Measurements from ENCODE around the gene USP32.

DNA sequence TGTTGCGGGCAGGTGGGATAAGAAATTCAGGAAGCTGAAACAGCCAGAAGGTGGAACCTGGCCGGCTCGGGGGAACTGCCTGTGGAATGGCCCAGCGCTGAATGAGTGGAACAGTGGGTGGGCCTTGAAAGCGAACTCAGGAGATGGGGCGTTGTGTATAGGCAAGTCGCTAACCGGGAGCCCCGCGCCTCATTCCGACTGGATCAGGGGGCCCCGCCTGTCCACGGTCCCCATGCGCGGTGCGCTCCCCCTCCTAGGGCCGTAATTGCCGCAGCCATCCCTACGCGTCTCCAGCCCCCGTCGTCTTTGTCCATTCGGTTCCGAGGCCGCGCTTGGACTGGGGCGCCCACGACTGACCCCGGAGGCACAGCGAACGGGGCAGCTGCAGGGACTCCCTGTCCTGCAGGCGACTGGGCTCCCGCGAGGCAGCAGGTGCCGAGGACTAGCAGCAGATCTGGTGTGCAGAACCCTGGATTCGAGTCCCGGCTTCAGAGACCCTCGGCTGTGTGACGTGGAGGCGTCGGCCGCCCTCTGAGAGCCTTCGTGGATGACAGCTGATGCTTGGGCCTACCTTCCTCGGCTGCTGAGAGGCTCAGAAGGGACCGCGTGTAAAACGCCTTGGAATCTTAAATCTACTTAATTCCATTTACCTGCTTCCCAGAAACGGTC, 253.0 kb downstream of the USP32 start:
- TF ChIP-seq, protein P1, sequence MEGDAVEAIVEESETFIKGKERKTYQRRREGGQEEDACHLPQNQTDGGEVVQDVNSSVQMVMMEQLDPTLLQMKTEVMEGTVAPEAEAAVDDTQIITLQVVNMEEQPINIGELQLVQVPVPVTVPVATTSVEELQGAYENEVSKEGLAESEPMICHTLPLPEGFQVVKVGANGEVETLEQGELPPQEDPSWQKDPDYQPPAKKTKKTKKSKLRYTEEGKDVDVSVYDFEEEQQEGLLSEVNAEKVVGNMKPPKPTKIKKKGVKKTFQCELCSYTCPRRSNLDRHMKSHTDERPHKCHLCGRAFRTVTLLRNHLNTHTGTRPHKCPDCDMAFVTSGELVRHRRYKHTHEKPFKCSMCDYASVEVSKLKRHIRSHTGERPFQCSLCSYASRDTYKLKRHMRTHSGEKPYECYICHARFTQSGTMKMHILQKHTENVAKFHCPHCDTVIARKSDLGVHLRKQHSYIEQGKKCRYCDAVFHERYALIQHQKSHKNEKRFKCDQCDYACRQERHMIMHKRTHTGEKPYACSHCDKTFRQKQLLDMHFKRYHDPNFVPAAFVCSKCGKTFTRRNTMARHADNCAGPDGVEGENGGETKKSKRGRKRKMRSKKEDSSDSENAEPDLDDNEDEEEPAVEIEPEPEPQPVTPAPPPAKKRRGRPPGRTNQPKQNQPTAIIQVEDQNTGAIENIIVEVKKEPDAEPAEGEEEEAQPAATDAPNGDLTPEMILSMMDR (IDR thresholded peaks at IDR 0.05), result no peak
- no peak for TF ChIP-seq POLR2A (IDR thresholded peaks at IDR 0.05)
